ENCODE results near the gene CORIN. TPM values are rescaled to one million over a fixed set of nuclear protein-coding genes. Genes with fewer than 3 reads are reported as not detected.

CORIN gene
- total and polyA plus RNA-seq, 10 of the 15 experiments (the other 5 are each of a cell fraction or from before 2014, with no cell fraction given) = 0.02 to 0.45 (median 0.09) TPM; not detected in 3

- TF ChIP-seq ZBTB11 (CRISPR knock-in tag; IDR thresholded peaks at IDR 0.05) (no peak), CREB1 (IDR thresholded peaks at IDR 0.05; ENCODE audit: low read depth) (no peak), SUPT20H (IDR thresholded peaks at IDR 0.05; ENCODE audit: borderline replicate concordance, control insufficient read depth, low read depth, low read length) (no peak)
- WGBS (ENCODE audit: insufficient coverage, insufficient replicate concordance, low lambda C conversion rate, missing lambda C conversion rate) = 0% methylated on average over 2 of the region's 2 CpGs
- no peaks in the 10 kb centered on the region for H3K79me2 ChIP-seq (ENCODE audit: control insufficient read depth, insufficient read depth, low read length)
Measured at GRCh38 chr4:47714269-47714668, 123.6 kb downstream of the CORIN start.

More at GRCh38 chr4:47714269-47714668, 123.6 kb downstream of the CORIN start:
- no peak overlapping the region for H3K4me2 ChIP-seq (ENCODE audit: control insufficient read depth, insufficient read depth)
- H3K27ac ChIP-seq (ENCODE audit: control insufficient read depth, insufficient read depth) = no peak overlapping the region
- POLR2A ChIA-PET = no interaction called here
- no TSS peak for BruUV-seq (replicated peaks)
- no peaks in the 10 kb centered on the region for H4K20me1 ChIP-seq (ENCODE audit: control insufficient read depth, insufficient read depth)
- DNase-seq (ENCODE audit: low read depth, low spot score) (no peak), FAIRE-seq (no peak), ATAC-seq (no peak)
- no peaks in the 10 kb centered on the region for H3K9me3 ChIP-seq (replicated peaks; ENCODE audit: control insufficient read depth, insufficient read depth, low read length)
- H3K4me3 ChIP-seq = no peak overlapping the region
- H3K36me3 ChIP-seq (ENCODE audit: control insufficient read depth in 2 of 2, insufficient read depth in 2 of 2, low read length in 1 of 2) = no peaks in the 10 kb centered on the region
- intact Hi-C loops (cut with micrococcal nuclease; ENCODE audit: unreplicated experiment) (no loop called here), in situ Hi-C loops (cut with MboI) (no loop called here)
- no peak overlapping the region for H2AFZ ChIP-seq (ENCODE audit: control insufficient read depth, low read depth, low read length)
- no peak overlapping the region for H3K9ac ChIP-seq (ENCODE audit: control insufficient read depth, insufficient read depth, low read length)
- RAD21 ChIA-PET (ENCODE audit: unreplicated experiment) = interaction anchor here (1.2 kb wide), 1 partner anchor 125 kb away, joined by 3 read pairs; no protein-coding TSS in a partner anchor
- no peaks in the 10 kb centered on the region for H3K4me1 ChIP-seq (ENCODE audit: control insufficient read depth, insufficient read depth, low read length)
- CTCF ChIA-PET = interaction anchor here (1.0 to 1.6 kb wide), 5 partner anchors 10 to 414 kb away, joined by 3 to 8 read pairs (median 4); no protein-coding TSS in a partner anchor
- SMC1A ChIA-PET (ENCODE audit: uncharacterized antibody, unreplicated experiment) = interaction anchor here (0.9 to 2.0 kb wide), 3 partner anchors 9 to 133 kb away, joined by 3 to 10 read pairs (median 3); no protein-coding TSS in a partner anchor
- H3K27me3 ChIP-seq (replicated peaks in 1 of 2; ENCODE audit: control insufficient read depth in 2 of 2, insufficient read depth in 2 of 2, low read length in 1 of 2) = no peaks in the 10 kb centered on the region; a peak in 1 of 4 replicates

Data from GM12878 (cell line).